ENCODE results near the gene FCHSD2. TPM values are rescaled to one million over a fixed set of nuclear protein-coding genes. Genes with fewer than 3 reads are reported as not detected.

The FCHSD2 gene
- total RNA-seq, 1 experiment from 2014 or later: 7.1 TPM

DNA sequence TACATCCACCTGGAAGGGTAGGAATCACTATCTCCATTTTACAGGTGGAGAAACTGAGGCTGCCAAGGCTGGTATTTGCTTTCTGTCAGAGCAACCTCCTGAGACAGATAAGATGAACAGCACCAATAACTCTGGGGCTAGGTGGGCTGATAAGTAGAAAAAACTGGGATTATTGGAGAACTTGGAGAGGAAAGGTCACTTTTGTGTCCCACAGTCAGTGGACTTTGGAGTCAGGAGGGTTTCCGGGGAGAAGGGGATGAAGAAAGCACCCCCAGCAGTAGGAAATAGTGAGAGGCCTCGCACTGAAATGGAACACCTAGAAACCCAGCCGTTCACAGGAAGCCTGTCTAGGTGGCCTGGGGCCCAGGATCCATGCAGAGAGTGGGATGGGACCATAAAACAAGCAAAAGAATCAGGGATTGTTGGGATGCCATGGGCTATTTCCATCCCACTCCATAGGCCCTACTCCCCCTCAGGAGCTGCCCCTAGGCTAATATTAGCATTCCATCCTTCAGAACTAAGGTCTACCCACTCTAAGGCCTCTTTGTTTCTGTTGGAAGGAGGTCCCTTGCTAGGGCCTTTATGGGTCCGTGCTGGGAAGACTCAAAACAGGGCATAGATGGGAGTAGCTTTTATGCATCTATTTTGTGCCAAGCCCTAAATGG, 31.0 kb upstream of the FCHSD2 start:
- no peak overlapping the region for H3K4me3 ChIP-seq (ENCODE audit: low read length)
- TF ChIP-seq EZH2 (IDR thresholded peaks at IDR 0.05; ENCODE audit: low read length, unreplicated experiment) (no peak), EZH2phosphoT487 (IDR thresholded peaks at IDR 0.05; ENCODE audit: borderline replicate concordance, low read length) (no peak), CTCF (conservative IDR thresholded peaks at IDR 0.05; ENCODE audit: low read depth, low read length) (no peak)
- intact Hi-C loops (cut with micrococcal nuclease): no loop called here
- H3K27me3 ChIP-seq (ENCODE audit: low read length): no peaks in the 10 kb centered on the region
- no peaks in the 10 kb centered on the region for H3K79me2 ChIP-seq (ENCODE audit: low read length)
- no peak overlapping the region for H3K9ac ChIP-seq (ENCODE audit: low read length)
- H3K36me3 ChIP-seq (ENCODE audit: low read depth, low read length): no peaks in the 10 kb centered on the region
- H3K9me2 ChIP-seq (replicated peaks; ENCODE audit: low read length): no peaks in the 10 kb centered on the region
- H3K4me2 ChIP-seq (ENCODE audit: low read length): no peak overlapping the region
- no peaks in the 10 kb centered on the region for H3K9me3 ChIP-seq (ENCODE audit: low read length)
- no TSS peak for BruUV-seq (replicated peaks)
- CTCF ChIA-PET: no interaction called here
- H3K4me1 ChIP-seq (ENCODE audit: insufficient read depth, low read length): peaks cover 29% of the 10 kb centered on the region
- ATAC-seq (no peak), DNase-seq (no peak)
- no peak overlapping the region for H3K27ac ChIP-seq (ENCODE audit: low read length)
- H3F3A ChIP-seq (ENCODE audit: low read length, unreplicated experiment): no peaks in the 10 kb centered on the region
- POLR2A ChIA-PET (ENCODE audit: unreplicated experiment): no interaction called here
- no peak overlapping the region for H2AFZ ChIP-seq (ENCODE audit: low read length)
- no peaks in the 10 kb centered on the region for H4K20me1 ChIP-seq (ENCODE audit: low read length)

DNA sequence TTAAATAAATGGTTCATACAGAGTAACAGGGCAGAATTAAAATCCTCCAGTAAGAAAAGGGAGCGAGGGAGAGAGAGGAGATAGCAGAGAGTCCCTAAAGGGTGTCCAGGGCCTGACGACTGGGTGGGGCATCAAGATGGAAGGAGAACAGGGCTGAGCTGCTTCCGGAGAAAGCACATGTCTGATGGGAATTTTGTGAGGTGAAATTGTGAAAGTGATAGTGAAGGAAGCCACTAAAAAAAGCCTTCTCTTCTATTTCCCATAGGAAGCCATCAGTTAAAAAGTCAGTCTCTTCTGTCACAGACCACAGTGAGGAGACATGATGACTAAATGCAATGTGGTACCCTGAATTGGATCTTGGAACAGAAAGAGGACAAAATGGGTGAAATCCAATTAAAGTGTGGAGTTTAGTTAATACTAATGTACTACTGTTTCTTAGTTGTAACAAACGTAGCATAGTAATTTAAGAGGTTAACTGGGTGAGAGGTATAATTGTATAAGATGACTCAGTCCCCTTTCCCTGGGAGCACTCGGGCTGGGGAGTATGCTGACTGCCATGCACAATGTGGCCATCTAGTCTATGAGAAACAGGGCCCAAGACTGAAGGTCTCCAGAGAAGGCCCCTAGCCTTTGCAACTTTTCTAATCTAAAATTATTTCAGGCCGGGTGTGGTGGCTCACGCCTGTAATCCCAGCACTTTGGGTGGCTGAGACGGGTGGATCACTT, 29.5 kb upstream of the FCHSD2 start:
- Histone ChIP-seq H3K4me1 (ENCODE audit: insufficient read depth, low read length) (peaks cover 15% of the 10 kb centered on the region), H2AFZ (ENCODE audit: low read length) (peak overlapping the region; percentile 20; the same call in 1 of the 2 replicates), H3K27ac (ENCODE audit: low read length) (no peak overlapping the region), H4K20me1 (ENCODE audit: low read length) (no peaks in the 10 kb centered on the region), H3K9me2 (replicated peaks; ENCODE audit: low read length) (no peaks in the 10 kb centered on the region), H3K27me3 (ENCODE audit: low read length) (no peaks in the 10 kb centered on the region), H3K9ac (ENCODE audit: low read length) (no peak overlapping the region), H3K4me3 (ENCODE audit: low read length) (no peak overlapping the region), H3F3A (ENCODE audit: low read length, unreplicated experiment) (no peaks in the 10 kb centered on the region), H3K9me3 (ENCODE audit: low read length) (no peaks in the 10 kb centered on the region), H3K4me2 (ENCODE audit: low read length) (peak overlapping the region; percentile 36), H3K36me3 (ENCODE audit: low read depth, low read length) (no peaks in the 10 kb centered on the region), H3K79me2 (ENCODE audit: low read length) (no peaks in the 10 kb centered on the region)
- POLR2A ChIA-PET (ENCODE audit: unreplicated experiment): interaction anchor here (0.6 to 0.7 kb wide), 2 partner anchors 29 to 274 kb away, joined by 3 to 12 read pairs; partner anchors contain the start of gene FCHSD2
- intact Hi-C loops (cut with micrococcal nuclease): no loop called here
- no peak for TF ChIP-seq CTCF (conservative IDR thresholded peaks at IDR 0.05; ENCODE audit: low read depth, low read length)
- no peak for TF ChIP-seq EZH2phosphoT487 (IDR thresholded peaks at IDR 0.05; ENCODE audit: borderline replicate concordance, low read length)
- no peak for TF ChIP-seq EZH2 (IDR thresholded peaks at IDR 0.05; ENCODE audit: low read length, unreplicated experiment)
- BruUV-seq (replicated peaks): no TSS peak
- DNase-seq (peak; percentile 56), ATAC-seq (peak; percentile 74)
- CTCF ChIA-PET: no interaction called here

DNA sequence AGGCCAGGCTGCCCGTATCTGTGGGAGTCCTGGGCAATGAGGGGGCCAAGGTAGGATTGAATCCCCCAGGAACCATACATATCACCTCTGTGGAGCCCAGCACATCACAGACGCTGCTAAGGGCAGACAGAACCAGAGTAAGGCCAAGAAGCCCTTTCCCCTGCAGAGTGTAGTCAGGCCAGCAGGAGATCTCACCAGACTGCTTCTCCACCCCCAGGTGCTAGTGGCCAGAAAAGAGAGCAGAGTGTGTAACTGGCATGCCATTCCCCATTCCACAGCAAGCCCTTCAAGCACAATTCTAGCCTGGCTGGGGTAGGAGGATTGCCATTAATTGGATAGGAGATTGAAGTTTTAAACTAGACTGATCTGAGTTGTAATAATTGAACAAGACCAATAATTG, 28.0 kb upstream of the FCHSD2 start:
- H3K27ac ChIP-seq (ENCODE audit: low read length): no peak overlapping the region
- intact Hi-C loops (cut with micrococcal nuclease): no loop called here
- no peaks in the 10 kb centered on the region for H3F3A ChIP-seq (ENCODE audit: low read length, unreplicated experiment)
- no peaks in the 10 kb centered on the region for H3K9me2 ChIP-seq (replicated peaks; ENCODE audit: low read length)
- H3K4me3 ChIP-seq (ENCODE audit: low read length): no peak overlapping the region
- ATAC-seq (peak; percentile 39), DNase-seq (no peak)
- no peak overlapping the region for H3K4me2 ChIP-seq (ENCODE audit: low read length)
- TF ChIP-seq CTCF (conservative IDR thresholded peaks at IDR 0.05; ENCODE audit: low read depth, low read length) (no peak), EZH2phosphoT487 (IDR thresholded peaks at IDR 0.05; ENCODE audit: borderline replicate concordance, low read length) (no peak), EZH2 (IDR thresholded peaks at IDR 0.05; ENCODE audit: low read length, unreplicated experiment) (no peak)
- no peaks in the 10 kb centered on the region for H3K27me3 ChIP-seq (ENCODE audit: low read length)
- no peaks in the 10 kb centered on the region for H3K79me2 ChIP-seq (ENCODE audit: low read length)
- H3K9me3 ChIP-seq (ENCODE audit: low read length): no peaks in the 10 kb centered on the region
- no peak overlapping the region for H3K9ac ChIP-seq (ENCODE audit: low read length)
- ChIA-PET POLR2A (ENCODE audit: unreplicated experiment) (interaction anchor here (0.7 kb wide), 1 partner anchor 1058 kb away, joined by 30 read pairs; no protein-coding TSS in a partner anchor), CTCF (no interaction called here)
- H3K36me3 ChIP-seq (ENCODE audit: low read depth, low read length): no peaks in the 10 kb centered on the region
- no TSS peak for BruUV-seq (replicated peaks)
- H2AFZ ChIP-seq (ENCODE audit: low read length): no peak overlapping the region
- peaks cover 8% of the 10 kb centered on the region for H3K4me1 ChIP-seq (ENCODE audit: insufficient read depth, low read length)
- no peaks in the 10 kb centered on the region for H4K20me1 ChIP-seq (ENCODE audit: low read length)
